Suprapubic skin (tissue), 3 donors: Measurements from ENCODE around the gene EPHA4.

ENCODE experiments used
- POLR2AphosphoS5 ChIP-seq, 3 donors: sonication (generic); formaldehyde crosslinking; IDR thresholded peaks; one replicate each; pipeline ENCODE4 v1.6.1; 2017; ENCODE audit warnings: antibody characterized with exemption in 3 of 3
- TF ChIP-seq, protein P1 (sequence below), 2 donors: fragments of 200-600 bp in 1 of 2; fragments of 450-650 bp in 1 of 2; sonication (generic) in 1 of 2; IDR thresholded peaks; one replicate each; pipeline ENCODE4 v1.5.1; 2016 to 2019; ENCODE audit warnings: antibody characterized with exemption in 2 of 2, mild to moderate bottlenecking in 1 of 2, moderate library complexity in 1 of 2

DNA sequence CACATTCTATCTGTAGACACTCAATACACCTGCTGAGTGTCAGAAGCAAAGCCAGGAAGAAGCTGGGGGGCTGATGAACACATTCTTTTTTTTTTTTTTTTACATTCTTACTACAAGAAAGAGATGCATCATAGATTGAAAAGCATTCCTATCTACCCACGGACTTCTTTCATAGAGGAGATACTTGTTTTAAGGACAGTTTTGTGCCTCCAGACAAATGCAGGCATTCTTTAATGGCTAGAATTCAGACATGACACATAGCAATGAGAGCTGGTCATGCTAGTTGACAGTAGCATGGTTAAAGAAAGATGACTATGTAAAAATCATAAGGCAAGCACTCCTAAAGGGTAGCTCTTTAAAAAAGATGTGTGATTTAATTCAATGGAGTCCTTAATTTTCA, 110.2 kb downstream of the EPHA4 start:
- TF ChIP-seq, protein P1, sequence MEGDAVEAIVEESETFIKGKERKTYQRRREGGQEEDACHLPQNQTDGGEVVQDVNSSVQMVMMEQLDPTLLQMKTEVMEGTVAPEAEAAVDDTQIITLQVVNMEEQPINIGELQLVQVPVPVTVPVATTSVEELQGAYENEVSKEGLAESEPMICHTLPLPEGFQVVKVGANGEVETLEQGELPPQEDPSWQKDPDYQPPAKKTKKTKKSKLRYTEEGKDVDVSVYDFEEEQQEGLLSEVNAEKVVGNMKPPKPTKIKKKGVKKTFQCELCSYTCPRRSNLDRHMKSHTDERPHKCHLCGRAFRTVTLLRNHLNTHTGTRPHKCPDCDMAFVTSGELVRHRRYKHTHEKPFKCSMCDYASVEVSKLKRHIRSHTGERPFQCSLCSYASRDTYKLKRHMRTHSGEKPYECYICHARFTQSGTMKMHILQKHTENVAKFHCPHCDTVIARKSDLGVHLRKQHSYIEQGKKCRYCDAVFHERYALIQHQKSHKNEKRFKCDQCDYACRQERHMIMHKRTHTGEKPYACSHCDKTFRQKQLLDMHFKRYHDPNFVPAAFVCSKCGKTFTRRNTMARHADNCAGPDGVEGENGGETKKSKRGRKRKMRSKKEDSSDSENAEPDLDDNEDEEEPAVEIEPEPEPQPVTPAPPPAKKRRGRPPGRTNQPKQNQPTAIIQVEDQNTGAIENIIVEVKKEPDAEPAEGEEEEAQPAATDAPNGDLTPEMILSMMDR (IDR thresholded peaks at IDR 0.05): no peak
- TF ChIP-seq POLR2AphosphoS5 (IDR thresholded peaks at IDR 0.05): no peak
